ENCODE measurements around the gene CFAP141. TPM values are rescaled to one million over a fixed set of nuclear protein-coding genes. Genes with fewer than 3 reads are reported as not detected.

Gene CFAP141
- total RNA-seq, 2 donors from 2014 or later: not detected

GRCh38 chr1:154167461-154167860 is 38.7 kb downstream of the CFAP141 start:
- peaks cover 9 to 27% of the 10 kb centered on the region in 2 donors for H3K36me3 ChIP-seq

GRCh38 chr1:154166207-154166606 is 39.9 kb downstream of the CFAP141 start:
- intact Hi-C loops (cut with DNase I): no loop called here
- no peak for TF ChIP-seq POLR2AphosphoS5 (IDR thresholded peaks at IDR 0.05)
- TF ChIP-seq POLR2A (IDR thresholded peaks at IDR 0.05): no peak
- TF ChIP-seq CTCF (IDR thresholded peaks at IDR 0.05): no peak
- 90% methylated on average over 1 of the region's 1 CpG for WGBS
- Histone ChIP-seq H3K9me3 (no peaks in the 10 kb centered on the region), H3K27ac (no peak overlapping the region), H3K4me1 (replicated peaks) (no peaks in the 10 kb centered on the region), H3K27me3 (replicated peaks; ENCODE audit: insufficient read depth) (no peaks in the 10 kb centered on the region), H3K36me3 (peaks cover 4 to 27% of the 10 kb centered on the region in 2 donors), H3K4me3 (no peak overlapping the region)
- no peak for DNase-seq (ENCODE audit: low spot score)

More at GRCh38 chr1:154167461-154167860, 38.7 kb downstream of the CFAP141 start:
- no peaks in the 10 kb centered on the region for H3K27me3 ChIP-seq (replicated peaks; ENCODE audit: insufficient read depth)
- no peaks in the 10 kb centered on the region for H3K9me3 ChIP-seq
- H3K27ac ChIP-seq: no peak overlapping the region
- intact Hi-C loops (cut with DNase I): no loop called here
- H3K4me3 ChIP-seq: no peak overlapping the region
- H3K4me1 ChIP-seq (replicated peaks): no peaks in the 10 kb centered on the region
- no peak for TF ChIP-seq CTCF (IDR thresholded peaks at IDR 0.05)
- no peak for TF ChIP-seq POLR2AphosphoS5 (IDR thresholded peaks at IDR 0.05)
- no peak for TF ChIP-seq POLR2A (IDR thresholded peaks at IDR 0.05)
- no peak for DNase-seq (ENCODE audit: low spot score)

DNA sequence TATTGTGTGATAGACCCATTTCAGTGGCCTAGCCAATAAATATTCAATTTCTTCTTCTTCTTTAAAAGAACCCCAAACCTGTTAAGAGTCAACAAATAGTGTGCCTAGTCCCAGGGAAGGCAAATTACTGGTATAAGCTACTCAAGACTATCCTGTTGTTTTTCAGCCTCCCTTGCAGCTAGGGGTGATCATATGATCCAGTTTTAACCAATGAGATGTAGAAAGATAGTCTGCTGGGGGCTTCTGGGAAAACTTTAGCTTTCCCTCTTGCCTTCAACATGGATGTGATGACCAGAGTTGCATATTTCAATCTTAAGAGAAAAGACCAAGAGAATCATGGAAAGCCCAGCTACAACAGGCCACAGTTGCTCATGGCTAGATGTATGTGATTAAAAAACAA is 46.6 kb downstream of the CFAP141 start:
- H3K36me3 ChIP-seq: no peaks in the 10 kb centered on the region
- H3K4me3 ChIP-seq: no peak overlapping the region
- H3K4me1 ChIP-seq (replicated peaks): peaks cover 3% of the 10 kb centered on the region
- H3K9me3 ChIP-seq: no peaks in the 10 kb centered on the region
- intact Hi-C loops (cut with DNase I): no loop called here
- TF ChIP-seq CTCF (IDR thresholded peaks at IDR 0.05): no peak
- no peak for TF ChIP-seq POLR2A (IDR thresholded peaks at IDR 0.05)
- TF ChIP-seq POLR2AphosphoS5 (IDR thresholded peaks at IDR 0.05): no peak
- H3K27ac ChIP-seq: no peak overlapping the region
- H3K27me3 ChIP-seq (replicated peaks; ENCODE audit: insufficient read depth): no peaks in the 10 kb centered on the region
- DNase-seq (ENCODE audit: low spot score): no peak

GRCh38 chr1:154158307-154159125 is 47.6 kb downstream of the CFAP141 start:
- intact Hi-C loops (cut with DNase I): no loop called here
- no peak overlapping the region for H3K27ac ChIP-seq

More at GRCh38 chr1:154158307-154159125, 47.6 kb downstream of the CFAP141 start:
- H3K36me3 ChIP-seq: no peaks in the 10 kb centered on the region
- DNase-seq (ENCODE audit: low spot score): no peak
- H3K4me1 ChIP-seq (replicated peaks): peaks cover 3% of the 10 kb centered on the region
- H3K27me3 ChIP-seq (replicated peaks; ENCODE audit: insufficient read depth): no peaks in the 10 kb centered on the region
- 87% methylated on average over 8 of the region's 8 CpGs for WGBS
- H3K9me3 ChIP-seq: no peaks in the 10 kb centered on the region
- TF ChIP-seq CTCF (IDR thresholded peaks at IDR 0.05) (no peak), POLR2A (IDR thresholded peaks at IDR 0.05) (no peak), POLR2AphosphoS5 (IDR thresholded peaks at IDR 0.05) (no peak)
- no peak overlapping the region for H3K4me3 ChIP-seq
